H1 (cell line): Measurements from ENCODE around the gene PASK. TPM values are rescaled to one million over a fixed set of nuclear protein-coding genes. Genes with fewer than 3 reads are reported as not detected.

Source experiments
- ASH2L ChIP-seq: fragments of 200-600, 300-600 bp; sonication (generic); IDR thresholded peaks from one replicate; pipeline ENCODE4 v1.7.1; 2017; ENCODE audit warnings: low read length
- CBX5 ChIP-seq: fragments of 300-800, 300-1000 bp; sonication (generic); IDR thresholded peaks from 2 replicates; pipeline ENCODE4 v1.7.1; 2016; ENCODE audit warnings: antibody characterized with exemption, low read length, low read depth
- CEBPB ChIP-seq: IDR thresholded peaks from 2 replicates; pipeline ENCODE4 v1.6.1; 2012; ENCODE audit warnings: low read depth, low read length
- CHD2 ChIP-seq: IDR thresholded peaks from 2 replicates; pipeline ENCODE4 v1.6.1; 2012; ENCODE audit warnings: low read length, improper control_type of control experiment
- CTBP2 ChIP-seq: IDR thresholded peaks from 2 replicates; pipeline ENCODE4 v1.7.0; 2011; ENCODE audit warnings: borderline replicate concordance, mild to moderate bottlenecking, moderate library complexity, mixed read lengths, low read length; ENCODE audit not compliant: insufficient read depth, insufficient read length
- EZH2 ChIP-seq: fragments of 200-600 bp; sonication (generic); IDR thresholded peaks from 2 replicates; pipeline ENCODE4 v1.7.1; 2012; ENCODE audit warnings: low read depth, mild to moderate bottlenecking, moderate library complexity, low read length, inconsistent platforms; ENCODE audit not compliant: severe bottlenecking
- HDAC2 ChIP-seq, 2 experiments: fragments of 300-600 bp in 1 of 2; sonication (generic) in 1 of 2; IDR thresholded peaks; 2 replicates each; pipeline ENCODE4 v1.6.1; 2011 to 2012; ENCODE audit warnings: low read depth in 2 of 2, low read length in 2 of 2, mild to moderate bottlenecking in 2 of 2, moderate library complexity in 2 of 2, borderline replicate concordance in 1 of 2, inconsistent platforms in 1 of 2
- JUN ChIP-seq: IDR thresholded peaks from 2 replicates; pipeline ENCODE4 v1.6.1; 2011; ENCODE audit warnings: low read depth, mild to moderate bottlenecking, improper control_type of control experiment, low read length
- KDM4A ChIP-seq: IDR thresholded peaks from one replicate; pipeline ENCODE4 v1.7.1; 2012; ENCODE audit warnings: low read depth, mild to moderate bottlenecking, moderate library complexity, low read length, inconsistent platforms; ENCODE audit not compliant: severe bottlenecking
- MAFK ChIP-seq: IDR thresholded peaks from 2 replicates; pipeline ENCODE4 v1.6.1; 2012; ENCODE audit warnings: low read depth, mild to moderate bottlenecking, improper control_type of control experiment, low read length
- NRF1 ChIP-seq: IDR thresholded peaks from 2 replicates; pipeline ENCODE4 v1.6.1; 2011; ENCODE audit warnings: mild to moderate bottlenecking, low read depth, low read length, improper control_type of control experiment
- SAP30 ChIP-seq: fragments of 300-600 bp; sonication (generic); IDR thresholded peaks from 2 replicates; pipeline ENCODE4 v1.7.1; 2012; ENCODE audit warnings: low read length, moderate library complexity, mild to moderate bottlenecking, inconsistent platforms; ENCODE audit not compliant: insufficient read depth, insufficient replicate concordance
- SIX5 ChIP-seq: IDR thresholded peaks from 2 replicates; pipeline ENCODE4 v1.6.1; 2011; ENCODE audit warnings: mild to moderate bottlenecking, low read depth, low read length
- SP2 ChIP-seq: IDR thresholded peaks from 2 replicates; pipeline ENCODE4 v1.6.1; 2012; ENCODE audit warnings: mild to moderate bottlenecking, low read length, inconsistent platforms
- SRF ChIP-seq: IDR thresholded peaks from 2 replicates; pipeline ENCODE4 v1.6.1; 2011; ENCODE audit warnings: mild to moderate bottlenecking, low read depth, low read length, moderate library complexity
- YY1 ChIP-seq: IDR thresholded peaks from 2 replicates; pipeline ENCODE4 v1.6.1; 2011; ENCODE audit warnings: low read depth, mild to moderate bottlenecking, low read length
- ZNF274 ChIP-seq: IDR thresholded peaks from 2 replicates; pipeline ENCODE4 v1.7.0; 2012; ENCODE audit warnings: low read length, borderline replicate concordance; ENCODE audit errors: extremely low read depth
- polyA plus RNA-seq, 7 experiments: library from polyadenylated mRNA; depleted of rRNA in 3 of 7; stranded (reverse) in 5 of 7; unstranded in 2 of 7; fragments of >200 nt in 5 of 7; fragments of 200-250 nt in 2 of 7; gene quantifications; 1 replicate in 5 of 7; 2 replicates in 1 of 7; 4 replicates in 1 of 7; pipeline versions ENCODE4 v1.2.1 to v1.2.3, GENCODE V29; 2011 to 2013; ENCODE audit warnings: missing spikeins in 2 of 7, mixed read lengths in 2 of 7
- total RNA-seq: library from RNA; stranded (reverse); fragmentation: NEBNext Ultra II Directional; extraction: Animal tissue kit (Norgen Biotek cat#: 25700); gene quantifications from 2 replicates; pipeline ENCODE4 v1.2.1, GENCODE V29; 2021
- TF ChIP-seq, protein P1 (sequence below): IDR thresholded peaks from 2 replicates; pipeline ENCODE4 v1.6.1; 2012; ENCODE audit warnings: low read length, inconsistent platforms
- TF ChIP-seq, protein P2 (sequence below), 3 experiments: IDR thresholded peaks; 1 replicate in 2 of 3; 2 replicates in 1 of 3; pipeline versions ENCODE4 v1.5.1 to v1.6.1; 2011; ENCODE audit warnings: low read length in 3 of 3, mild to moderate bottlenecking in 3 of 3, inconsistent platforms in 2 of 3, low read depth in 1 of 3, moderate library complexity in 1 of 3; ENCODE audit not compliant: insufficient read depth in 1 of 3; ENCODE audit errors: control extremely low read depth in 1 of 3

Gene PASK
- total and polyA plus RNA-seq, 2 of the 8 experiments (the other 6 are each of a cell fraction or from before 2014, with no cell fraction given), result 20.5 to 66.1 TPM

DNA sequence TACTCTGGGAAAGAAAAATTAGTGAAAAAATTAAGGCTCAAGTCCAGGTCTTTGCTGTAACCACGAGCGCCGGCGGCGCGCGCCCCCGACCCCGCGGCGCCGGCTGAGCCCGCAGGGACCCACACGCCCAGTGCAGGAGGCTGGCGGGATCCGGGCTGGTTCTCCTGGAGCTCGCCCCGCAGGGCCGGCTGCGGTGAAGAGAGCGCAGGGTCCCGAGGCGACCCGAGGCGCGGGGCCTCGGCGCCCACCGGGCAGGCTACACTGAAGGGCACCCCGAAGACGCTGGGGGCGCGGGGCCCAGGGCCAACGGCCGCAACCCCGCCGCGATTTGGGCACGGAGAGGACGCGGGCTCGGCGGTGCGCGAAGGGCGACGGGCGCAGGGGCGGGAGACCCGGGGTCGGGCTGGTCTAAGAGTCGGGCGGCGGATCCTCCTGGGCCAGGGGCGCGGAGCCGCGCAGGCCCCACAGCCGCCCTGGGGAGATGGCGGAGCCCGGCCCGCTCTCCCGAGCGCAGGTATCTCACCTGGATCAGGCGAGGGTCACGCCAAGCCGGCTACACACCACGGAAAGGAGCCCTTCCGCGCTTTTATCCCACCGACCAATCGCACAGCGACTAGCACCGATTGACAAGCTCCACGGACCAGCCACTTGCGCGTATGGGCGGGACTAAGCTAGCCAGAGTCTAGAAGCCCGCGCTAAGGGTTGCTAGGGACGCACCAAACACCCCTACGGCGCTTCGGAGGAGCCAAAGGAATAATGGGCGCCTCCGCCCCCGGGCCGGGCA lies at the start of gene PASK (continued):
- TF ChIP-seq NRF1 (no peak), MAFK (no peak), CHD2 (peak; percentile 88), ASH2L (peak; percentile 44), ZNF274 (no peak), SP2 (peak; percentile 58), SIX5 (no peak), CEBPB (no peak), HDAC2 (IDR thresholded peaks at IDR 0.05; ENCODE audit: borderline replicate concordance in 1 of 2, low read depth in 2 of 2, low read length in 2 of 2) (no peak), JUN (no peak), KDM4A (peak; percentile 99), CBX5 (no peak), YY1 (peak; percentile 48; the same call in 1 of the 2 replicates), SRF (no peak), EZH2 (no peak), CTBP2 (no peak), SAP30 (peak; percentile 64)
- TF ChIP-seq, protein P1, sequence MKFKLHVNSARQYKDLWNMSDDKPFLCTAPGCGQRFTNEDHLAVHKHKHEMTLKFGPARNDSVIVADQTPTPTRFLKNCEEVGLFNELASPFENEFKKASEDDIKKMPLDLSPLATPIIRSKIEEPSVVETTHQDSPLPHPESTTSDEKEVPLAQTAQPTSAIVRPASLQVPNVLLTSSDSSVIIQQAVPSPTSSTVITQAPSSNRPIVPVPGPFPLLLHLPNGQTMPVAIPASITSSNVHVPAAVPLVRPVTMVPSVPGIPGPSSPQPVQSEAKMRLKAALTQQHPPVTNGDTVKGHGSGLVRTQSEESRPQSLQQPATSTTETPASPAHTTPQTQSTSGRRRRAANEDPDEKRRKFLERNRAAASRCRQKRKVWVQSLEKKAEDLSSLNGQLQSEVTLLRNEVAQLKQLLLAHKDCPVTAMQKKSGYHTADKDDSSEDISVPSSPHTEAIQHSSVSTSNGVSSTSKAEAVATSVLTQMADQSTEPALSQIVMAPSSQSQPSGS, result no peak
- TF ChIP-seq, protein P2, sequence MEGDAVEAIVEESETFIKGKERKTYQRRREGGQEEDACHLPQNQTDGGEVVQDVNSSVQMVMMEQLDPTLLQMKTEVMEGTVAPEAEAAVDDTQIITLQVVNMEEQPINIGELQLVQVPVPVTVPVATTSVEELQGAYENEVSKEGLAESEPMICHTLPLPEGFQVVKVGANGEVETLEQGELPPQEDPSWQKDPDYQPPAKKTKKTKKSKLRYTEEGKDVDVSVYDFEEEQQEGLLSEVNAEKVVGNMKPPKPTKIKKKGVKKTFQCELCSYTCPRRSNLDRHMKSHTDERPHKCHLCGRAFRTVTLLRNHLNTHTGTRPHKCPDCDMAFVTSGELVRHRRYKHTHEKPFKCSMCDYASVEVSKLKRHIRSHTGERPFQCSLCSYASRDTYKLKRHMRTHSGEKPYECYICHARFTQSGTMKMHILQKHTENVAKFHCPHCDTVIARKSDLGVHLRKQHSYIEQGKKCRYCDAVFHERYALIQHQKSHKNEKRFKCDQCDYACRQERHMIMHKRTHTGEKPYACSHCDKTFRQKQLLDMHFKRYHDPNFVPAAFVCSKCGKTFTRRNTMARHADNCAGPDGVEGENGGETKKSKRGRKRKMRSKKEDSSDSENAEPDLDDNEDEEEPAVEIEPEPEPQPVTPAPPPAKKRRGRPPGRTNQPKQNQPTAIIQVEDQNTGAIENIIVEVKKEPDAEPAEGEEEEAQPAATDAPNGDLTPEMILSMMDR (IDR thresholded peaks at IDR 0.05; ENCODE audit: control extremely low read depth in 1 of 3, insufficient read depth in 1 of 3, low read depth in 1 of 3, low read length in 3 of 3), result no peak
